Fibroblast of skin of left biceps (primary cell): ENCODE measurements around the gene ZNF653.
"Not testable (repeated sequence)": the region's sequence is repeated elsewhere in the genome, so short reads cannot be mapped to it uniquely, and the experiment has no call there.

Experiments used
- DNase-seq, 2 experiments: peaks; one replicate each; pipeline ENCODE4 v3.0.0-alpha.2; 2013; ENCODE audit warnings: low read depth in 2 of 2

ZNF653 gene

DNA sequence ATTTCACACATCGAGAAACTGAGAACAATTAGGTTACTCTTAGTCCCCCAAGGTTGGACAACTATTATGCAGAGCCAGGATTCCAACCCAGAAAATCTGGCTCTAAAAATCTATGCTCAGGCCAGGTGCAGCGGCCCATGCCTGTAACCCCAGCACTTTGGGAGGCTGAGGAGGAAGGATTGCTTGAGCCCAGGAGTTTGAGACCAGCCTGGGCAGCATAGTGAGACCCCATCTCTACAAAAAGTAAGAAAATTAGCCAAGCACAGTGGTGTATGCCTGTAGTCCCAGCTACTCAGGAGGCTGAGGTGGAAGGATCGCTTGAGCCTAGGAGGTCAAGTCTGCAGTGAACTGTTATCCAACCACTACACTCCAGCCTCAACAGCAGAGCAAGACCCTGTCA, 72.1 kb downstream of the ZNF653 start:
- not testable (repeated sequence) for DNase-seq
